A673 (cell line): Measurements from ENCODE around the gene PRKAG2. TPM values are rescaled to one million over a fixed set of nuclear protein-coding genes. Genes with fewer than 3 reads are reported as not detected.

Source experiments
- BruUV-seq: library from RNA; stranded (reverse); fragments of 400-500 nt; replicated peaks from 2 replicates; lab custom pipeline; 2021; lab: Mats Ljungman, UMichigan
- CTCF ChIA-PET: fragments of 300-600 bp; sonication (Branson Sonifier 250); formaldehyde crosslinking; loops from one replicate; lab custom pipeline; 2022; ENCODE audit warnings: antibody characterized with exemption; lab: Charles Lee
- POLR2A ChIA-PET: fragments of 300-600 bp; sonication (Branson Sonifier 250); formaldehyde crosslinking; loops from one replicate; lab custom pipeline; 2022; ENCODE audit warnings: antibody characterized with exemption; ENCODE audit not compliant: low non-redundant PET; lab: Charles Lee
- DNase-seq: peaks from one replicate; pipeline ENCODE4 v3.0.0-alpha.2; 2015; ENCODE audit warnings: low spot score
- H3K27ac ChIP-seq: fragments of 200-600 bp; sonication (generic); 2 replicates; pipeline ENCODE4 v1.5.1; 2016; ENCODE audit warnings: mixed run types, low read depth, mild to moderate bottlenecking, mixed read lengths, antibody characterized with exemption, low read length; ENCODE audit not compliant: poor library complexity, severe bottlenecking
- H3K27me3 ChIP-seq: fragments of 200-600 bp; sonication (generic); replicated peaks from 2 replicates; pipeline ENCODE4 v1.6.1; 2017; ENCODE audit warnings: mixed run types, low read depth, mild to moderate bottlenecking, mixed read lengths, antibody characterized with exemption, low read length; ENCODE audit not compliant: insufficient read depth, poor library complexity
- H3K36me3 ChIP-seq: fragments of 200-600 bp; sonication (generic); 2 replicates; pipeline ENCODE4 v1.6.1; 2016; ENCODE audit warnings: mixed run types, mild to moderate bottlenecking, mixed read lengths, antibody characterized with exemption, low read length; ENCODE audit not compliant: insufficient read depth, poor library complexity, severe bottlenecking
- H3K4me1 ChIP-seq: fragments of 200-600 bp; sonication (generic); 2 replicates; pipeline ENCODE4 v1.6.1; 2017; ENCODE audit warnings: mixed run types, mild to moderate bottlenecking, mixed read lengths, antibody characterized with exemption, low read length; ENCODE audit not compliant: insufficient read depth, poor library complexity, severe bottlenecking
- H3K4me3 ChIP-seq: fragments of 200-600 bp; sonication (generic); 2 replicates; pipeline ENCODE4 v1.5.1; 2016; ENCODE audit warnings: low read depth, mixed run types, mild to moderate bottlenecking, mixed read lengths, low read length; ENCODE audit not compliant: poor library complexity, severe bottlenecking
- H3K9me3 ChIP-seq: fragments of 200-600 bp; sonication (generic); 2 replicates; pipeline ENCODE4 v1.6.1; 2016; ENCODE audit warnings: mixed run types, low read depth, mild to moderate bottlenecking, mixed read lengths, antibody characterized with exemption, low read length; ENCODE audit not compliant: poor library complexity, severe bottlenecking
- EZH2 ChIP-seq: fragments of 200-600 bp; sonication (generic); IDR thresholded peaks from 2 replicates; pipeline ENCODE4 v1.6.1; 2017; ENCODE audit warnings: borderline replicate concordance, low read depth, mild to moderate bottlenecking, mixed read lengths, antibody characterized with exemption, low read length; ENCODE audit not compliant: poor library complexity, severe bottlenecking
- intact Hi-C: fragments of 100-400 bp; cut with micrococcal nuclease; formaldehyde crosslinking; loops from one replicate; pipeline ENCODE4 v1.10.0; 2022; ENCODE audit not compliant: unreplicated experiment
- total RNA-seq: library from RNA; stranded (reverse); gene quantifications from 2 replicates; pipeline ENCODE4 v1.2.3, GENCODE V29; 2021
- TF ChIP-seq, protein P1 (sequence below): fragments of 300-800, 200-600 bp; sonication (generic); conservative IDR thresholded peaks from 2 replicates; pipeline ENCODE4 v1.5.1; 2017; ENCODE audit warnings: low read depth, mild to moderate bottlenecking, antibody characterized with exemption, low read length, moderate library complexity, mixed read lengths

Gene PRKAG2
- total RNA-seq, 1 experiment from 2014 or later, result 11.6 TPM

DNA sequence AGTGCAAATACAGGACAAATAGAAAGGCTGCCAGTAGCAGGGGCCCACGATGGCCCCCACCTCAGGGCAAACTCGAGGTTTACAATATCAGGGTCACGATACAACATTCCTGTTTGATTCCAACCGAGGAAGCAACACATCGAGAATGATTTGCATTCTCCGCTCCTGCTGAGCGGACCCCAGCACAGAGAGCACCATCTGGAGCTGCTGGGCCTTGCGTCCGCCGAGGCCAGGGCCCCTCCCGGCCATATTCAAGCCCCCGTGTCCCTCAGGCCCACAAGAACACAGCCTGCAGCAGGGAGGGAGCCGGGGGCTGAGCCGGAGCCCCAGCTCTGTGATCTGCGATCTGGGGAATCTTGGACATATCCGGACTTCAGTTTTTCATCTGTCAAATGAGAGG is 84.3 kb downstream of the PRKAG2 start:
- Histone ChIP-seq H3K4me3 (no peak overlapping the region), H3K36me3 (no peaks in the 10 kb centered on the region), H3K27me3 (no peaks in the 10 kb centered on the region), H3K4me1 (peaks cover 14% of the 10 kb centered on the region), H3K9me3 (no peaks in the 10 kb centered on the region), H3K27ac (no peak overlapping the region)
- intact Hi-C loops, result no loop called here
- CTCF ChIA-PET, result no interaction called here
- POLR2A ChIA-PET, result no interaction called here
- DNase-seq, result no peak
- no peak for TF ChIP-seq EZH2
- TF ChIP-seq, protein P1, sequence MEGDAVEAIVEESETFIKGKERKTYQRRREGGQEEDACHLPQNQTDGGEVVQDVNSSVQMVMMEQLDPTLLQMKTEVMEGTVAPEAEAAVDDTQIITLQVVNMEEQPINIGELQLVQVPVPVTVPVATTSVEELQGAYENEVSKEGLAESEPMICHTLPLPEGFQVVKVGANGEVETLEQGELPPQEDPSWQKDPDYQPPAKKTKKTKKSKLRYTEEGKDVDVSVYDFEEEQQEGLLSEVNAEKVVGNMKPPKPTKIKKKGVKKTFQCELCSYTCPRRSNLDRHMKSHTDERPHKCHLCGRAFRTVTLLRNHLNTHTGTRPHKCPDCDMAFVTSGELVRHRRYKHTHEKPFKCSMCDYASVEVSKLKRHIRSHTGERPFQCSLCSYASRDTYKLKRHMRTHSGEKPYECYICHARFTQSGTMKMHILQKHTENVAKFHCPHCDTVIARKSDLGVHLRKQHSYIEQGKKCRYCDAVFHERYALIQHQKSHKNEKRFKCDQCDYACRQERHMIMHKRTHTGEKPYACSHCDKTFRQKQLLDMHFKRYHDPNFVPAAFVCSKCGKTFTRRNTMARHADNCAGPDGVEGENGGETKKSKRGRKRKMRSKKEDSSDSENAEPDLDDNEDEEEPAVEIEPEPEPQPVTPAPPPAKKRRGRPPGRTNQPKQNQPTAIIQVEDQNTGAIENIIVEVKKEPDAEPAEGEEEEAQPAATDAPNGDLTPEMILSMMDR, result no peak
- no TSS peak for BruUV-seq

DNA sequence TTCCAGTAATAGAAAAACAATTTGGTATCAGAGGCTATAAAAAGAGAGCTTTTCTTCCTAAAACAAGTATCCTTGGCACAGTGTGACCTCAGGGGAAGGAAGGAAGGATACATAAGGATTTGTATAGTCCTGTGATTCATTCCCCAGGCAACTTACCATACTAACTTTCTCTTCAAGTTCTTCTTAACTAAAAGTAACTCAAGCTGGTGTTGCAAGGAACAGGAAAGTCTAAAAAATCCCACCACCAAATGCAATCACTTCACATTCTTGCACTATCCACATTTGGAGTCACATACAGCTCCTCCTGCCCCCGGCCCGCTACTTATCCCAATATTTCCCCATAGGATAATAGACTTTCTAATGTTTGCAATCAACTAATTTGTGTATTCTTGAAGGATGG is 84.8 kb downstream of the PRKAG2 start:
- intact Hi-C loops, result no loop called here
- no peak for DNase-seq
- Histone ChIP-seq H3K27ac (no peak overlapping the region), H3K4me3 (no peak overlapping the region), H3K4me1 (peaks cover 9% of the 10 kb centered on the region), H3K9me3 (no peaks in the 10 kb centered on the region), H3K36me3 (no peaks in the 10 kb centered on the region), H3K27me3 (no peaks in the 10 kb centered on the region)
- BruUV-seq, result no TSS peak
- CTCF ChIA-PET, result no interaction called here
- POLR2A ChIA-PET, result no interaction called here
- TF ChIP-seq, protein P1, result no peak
- no peak for TF ChIP-seq EZH2

DNA sequence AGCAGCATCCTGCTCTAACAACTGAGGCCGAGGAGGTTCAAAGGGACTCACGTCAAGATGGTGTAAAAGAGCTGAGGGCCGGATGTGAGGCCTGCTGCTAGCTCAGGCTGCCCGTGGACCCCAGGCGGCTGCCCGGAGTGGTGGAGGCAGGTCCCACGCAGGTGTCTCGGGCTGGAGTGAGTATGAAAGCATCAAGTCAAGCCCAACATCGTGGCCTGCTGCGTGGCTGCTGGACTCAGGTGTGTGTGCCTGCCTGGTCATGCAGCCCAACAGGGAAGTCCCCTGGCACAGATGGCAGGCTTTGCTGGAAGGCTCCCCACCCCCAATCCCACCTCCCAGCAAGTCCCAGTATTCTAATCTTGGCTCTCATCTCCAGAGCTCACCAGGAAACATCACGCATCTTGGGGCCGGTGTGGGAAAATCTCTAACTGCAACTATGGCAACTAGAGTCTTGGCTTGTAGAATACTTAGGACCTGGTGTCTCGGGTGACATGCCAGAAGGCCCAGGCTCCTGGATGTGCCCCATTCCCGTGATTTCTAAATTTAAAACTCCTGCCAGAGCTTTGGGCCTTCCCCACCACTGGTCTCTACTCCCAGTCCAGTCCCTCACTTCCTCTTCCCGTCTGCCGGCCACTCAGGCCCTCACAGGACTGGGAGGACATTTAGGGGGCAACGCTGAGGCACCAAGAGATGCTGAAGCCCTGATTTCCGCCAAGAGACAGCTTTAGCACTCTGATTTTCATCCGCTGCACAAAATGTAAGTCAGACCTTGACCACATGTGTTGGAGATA is 85.9 kb downstream of the PRKAG2 start:
- Histone ChIP-seq H3K9me3 (no peaks in the 10 kb centered on the region), H3K27me3 (no peaks in the 10 kb centered on the region), H3K4me3 (no peak overlapping the region), H3K36me3 (no peaks in the 10 kb centered on the region), H3K4me1 (peaks cover 9% of the 10 kb centered on the region), H3K27ac (no peak overlapping the region)
- CTCF ChIA-PET, result interaction anchor here (0.6 to 0.9 kb wide), 2 partner anchors 9 to 25 kb away, joined by 3 read pairs; no protein-coding TSS in a partner anchor
- intact Hi-C loops, result no loop called here
- POLR2A ChIA-PET, result no interaction called here
- BruUV-seq, result no TSS peak
- DNase-seq, result no peak
- no peak for TF ChIP-seq EZH2
- TF ChIP-seq, protein P1, result no peak
